Bronchial epithelial cell (primary cell): Measurements from ENCODE around the gene PROSER2. TPM values are rescaled to one million over a fixed set of nuclear protein-coding genes. Genes with fewer than 3 reads are reported as not detected.

Source experiments
- DNase-seq: peaks from one replicate; pipeline ENCODE4 v3.0.0-alpha.2; 2010; ENCODE audit warnings: low read depth
- FAIRE-seq: peaks from 2 replicates; lab custom pipeline; 2011; peaks lifted over from hg19 to GRCh38; lab: Jason Lieb, UNC
- H3K27me3 ChIP-seq: 2 replicates; pipeline ENCODE4 v1.5.1; 2011; ENCODE audit warnings: low read length; ENCODE audit not compliant: control insufficient read depth, insufficient read depth
- H3K36me3 ChIP-seq: 2 replicates; pipeline ENCODE4 v1.5.1; 2011; ENCODE audit warnings: low read length; ENCODE audit not compliant: control insufficient read depth, insufficient read depth
- H3K4me3 ChIP-seq: 2 replicates; pipeline ENCODE4 v1.5.1; 2011; ENCODE audit warnings: mild to moderate bottlenecking, low read depth, low read length, control low read depth
- total RNA-seq: library from RNA; depleted of rRNA; stranded (reverse); fragments of >200 nt; gene quantifications from 2 replicates; pipeline ENCODE4 v1.2.1, GENCODE V29; 2014
- TF ChIP-seq, protein P1 (sequence below): IDR thresholded peaks from 2 replicates; pipeline ENCODE4 v1.5.1; 2011; ENCODE audit warnings: mild to moderate bottlenecking, moderate library complexity, low read length, control low read depth, inconsistent platforms; ENCODE audit not compliant: insufficient read depth, severe bottlenecking

Gene PROSER2
- total RNA-seq, 1 donor from 2014 or later, result 20.8 TPM

DNA sequence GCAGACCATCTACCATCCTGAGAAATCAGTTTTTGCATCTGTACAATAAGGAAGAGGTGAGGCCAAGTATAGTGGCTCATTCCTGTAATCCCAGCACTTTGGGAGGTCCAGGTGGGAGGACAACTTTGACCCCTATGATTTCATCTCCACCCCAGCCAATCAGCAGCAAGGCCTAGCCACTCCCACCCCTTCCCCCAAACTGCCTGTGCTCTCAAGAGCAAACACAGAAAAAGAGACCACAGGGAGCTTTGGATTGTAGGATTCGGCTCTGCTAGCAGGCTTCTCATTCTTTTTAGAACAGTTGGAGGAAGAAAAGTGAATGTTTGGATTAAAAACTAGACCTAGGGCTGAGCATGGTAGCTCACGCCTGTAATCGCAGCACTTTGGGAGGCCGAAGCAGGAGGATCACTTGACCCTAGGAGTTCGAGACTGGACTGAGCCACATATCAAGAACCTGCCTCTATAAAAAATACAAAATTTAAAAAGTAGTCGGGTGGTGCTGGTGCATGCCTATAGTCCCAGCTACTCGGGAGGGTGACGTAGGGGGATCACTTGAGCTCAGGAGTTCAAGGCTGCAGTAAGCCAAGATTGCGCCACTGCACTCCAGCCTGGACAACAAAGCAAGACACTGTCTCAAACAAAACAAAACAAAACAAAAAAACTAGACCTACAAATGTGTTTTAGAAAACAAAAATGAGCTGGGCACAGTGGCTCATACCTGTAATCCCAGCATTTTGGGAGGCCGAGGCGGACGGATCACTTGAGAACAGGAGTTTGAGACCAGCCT is 25.1 kb upstream of the PROSER2 start:
- Histone ChIP-seq H3K36me3 (no peaks in the 10 kb centered on the region), H3K4me3 (no peak overlapping the region), H3K27me3 (no peaks in the 10 kb centered on the region)
- DNase-seq (no peak), FAIRE-seq (no peak)
- TF ChIP-seq, protein P1, sequence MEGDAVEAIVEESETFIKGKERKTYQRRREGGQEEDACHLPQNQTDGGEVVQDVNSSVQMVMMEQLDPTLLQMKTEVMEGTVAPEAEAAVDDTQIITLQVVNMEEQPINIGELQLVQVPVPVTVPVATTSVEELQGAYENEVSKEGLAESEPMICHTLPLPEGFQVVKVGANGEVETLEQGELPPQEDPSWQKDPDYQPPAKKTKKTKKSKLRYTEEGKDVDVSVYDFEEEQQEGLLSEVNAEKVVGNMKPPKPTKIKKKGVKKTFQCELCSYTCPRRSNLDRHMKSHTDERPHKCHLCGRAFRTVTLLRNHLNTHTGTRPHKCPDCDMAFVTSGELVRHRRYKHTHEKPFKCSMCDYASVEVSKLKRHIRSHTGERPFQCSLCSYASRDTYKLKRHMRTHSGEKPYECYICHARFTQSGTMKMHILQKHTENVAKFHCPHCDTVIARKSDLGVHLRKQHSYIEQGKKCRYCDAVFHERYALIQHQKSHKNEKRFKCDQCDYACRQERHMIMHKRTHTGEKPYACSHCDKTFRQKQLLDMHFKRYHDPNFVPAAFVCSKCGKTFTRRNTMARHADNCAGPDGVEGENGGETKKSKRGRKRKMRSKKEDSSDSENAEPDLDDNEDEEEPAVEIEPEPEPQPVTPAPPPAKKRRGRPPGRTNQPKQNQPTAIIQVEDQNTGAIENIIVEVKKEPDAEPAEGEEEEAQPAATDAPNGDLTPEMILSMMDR, result no peak

DNA sequence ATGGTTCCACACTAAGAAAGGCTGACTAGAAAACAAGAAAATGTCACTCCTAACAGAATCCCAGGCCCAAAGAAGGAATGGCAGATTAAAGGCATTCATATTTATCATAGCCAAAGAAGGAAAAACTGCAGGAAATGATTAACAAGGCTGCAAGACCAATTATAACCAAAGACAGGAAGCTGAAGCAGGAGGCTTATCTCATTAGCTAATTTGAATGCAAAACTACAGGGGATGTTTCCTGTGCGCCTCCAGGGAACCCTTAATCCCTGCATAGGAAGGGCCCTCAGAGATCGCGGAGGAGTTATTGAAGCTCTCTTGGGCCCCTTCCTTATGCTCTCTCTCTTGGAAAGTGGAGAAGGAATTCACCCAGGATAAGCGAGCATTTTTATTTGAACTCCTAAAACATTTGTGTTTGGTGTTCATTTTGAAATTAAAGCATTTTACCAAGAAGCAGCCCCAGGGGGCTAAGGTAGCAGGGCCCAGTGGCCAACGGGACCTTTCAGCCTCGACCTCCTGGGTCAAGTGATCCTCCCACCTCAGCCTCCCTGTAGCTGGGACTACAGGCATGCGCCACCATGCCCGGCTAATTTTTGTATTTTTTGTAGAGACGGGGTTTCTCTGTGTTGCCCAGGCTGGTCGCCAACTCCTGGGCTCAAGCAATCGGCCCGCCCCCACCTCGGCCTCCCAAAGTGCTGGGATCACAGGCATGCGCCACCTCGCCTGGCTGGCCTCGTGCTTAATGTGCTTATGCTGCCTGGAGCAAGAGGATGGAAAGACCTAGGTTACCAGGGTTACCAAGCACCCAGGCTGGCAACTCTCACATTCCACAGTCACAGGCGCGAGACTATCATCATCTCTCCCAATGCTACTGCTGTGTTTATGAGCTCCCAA is 24.1 kb upstream of the PROSER2 start:
- TF ChIP-seq, protein P1, result no peak

DNA sequence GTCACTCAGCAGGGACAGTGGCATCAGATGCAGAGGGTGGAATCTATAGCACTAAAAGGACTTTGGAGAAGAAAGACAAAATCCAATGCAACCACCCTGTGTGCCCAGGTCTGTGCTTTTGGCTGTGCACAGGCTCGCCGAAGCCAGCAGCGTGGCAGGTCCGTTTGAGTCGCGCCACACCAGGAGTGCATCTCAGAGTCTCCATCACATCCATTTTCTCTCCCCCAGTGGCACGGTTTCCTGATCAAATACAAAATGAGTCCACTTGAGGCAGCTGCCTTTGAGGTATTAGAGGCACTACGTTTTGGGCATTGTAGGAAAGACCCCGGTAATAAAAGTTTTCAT is 23.4 kb upstream of the PROSER2 start:
- DNase-seq (no peak), FAIRE-seq (peak; percentile 13)
- no peaks in the 10 kb centered on the region for H3K36me3 ChIP-seq
- TF ChIP-seq, protein P1, result no peak
- no peaks in the 10 kb centered on the region for H3K27me3 ChIP-seq
- H3K4me3 ChIP-seq, result no peak overlapping the region

More for the DNA sequence above, 24.1 kb upstream of the PROSER2 start:
- H3K27me3 ChIP-seq, result no peaks in the 10 kb centered on the region
- no peak overlapping the region for H3K4me3 ChIP-seq
- DNase-seq (no peak), FAIRE-seq (peak; percentile 55)
- no peaks in the 10 kb centered on the region for H3K36me3 ChIP-seq

DNA sequence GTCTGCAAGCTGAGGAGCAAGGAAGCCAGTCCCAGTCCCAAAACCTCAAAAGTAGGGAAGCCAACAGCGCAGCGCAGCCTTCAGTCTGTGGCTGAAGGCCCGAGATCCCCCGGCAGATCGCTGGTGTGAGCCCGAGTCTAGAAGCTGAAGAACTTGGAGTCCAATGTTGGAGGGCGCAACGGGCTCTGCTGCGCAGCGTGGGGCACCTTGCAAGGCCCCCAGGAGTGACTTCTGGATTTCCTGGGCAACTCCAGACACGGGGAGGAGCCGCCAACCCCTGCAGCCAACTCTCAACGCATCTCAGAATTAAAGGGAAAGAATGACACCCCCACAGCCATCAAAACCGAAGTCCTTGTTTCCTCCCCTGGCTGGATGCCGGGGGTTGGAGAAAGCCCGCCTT is 18.8 kb upstream of the PROSER2 start:
- no peak for FAIRE-seq
- TF ChIP-seq, protein P1, result no peak

DNA sequence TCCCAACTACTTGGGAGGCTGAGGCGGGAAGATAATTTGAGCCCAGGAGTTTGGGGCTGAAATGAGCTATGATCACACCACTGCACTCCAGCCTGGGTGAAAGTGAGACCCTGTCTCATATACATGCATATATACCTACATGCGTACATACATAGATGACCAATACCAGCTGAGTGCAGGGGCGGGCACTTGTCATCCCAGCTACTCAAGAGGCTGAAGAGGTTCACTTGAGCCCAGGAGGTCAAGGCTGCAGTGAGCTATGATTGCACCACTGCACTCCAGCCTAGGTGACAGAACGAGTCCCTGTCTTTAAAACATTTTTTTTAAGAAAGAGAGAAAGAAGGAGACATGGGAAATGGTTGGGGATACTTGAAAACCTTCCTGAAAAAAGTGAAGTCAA is 17.4 kb upstream of the PROSER2 start:
- H3K4me3 ChIP-seq, result no peak overlapping the region
- TF ChIP-seq, protein P1, result no peak
- DNase-seq (no peak), FAIRE-seq (no peak)
- H3K27me3 ChIP-seq, result no peaks in the 10 kb centered on the region
- H3K36me3 ChIP-seq, result no peaks in the 10 kb centered on the region

More for the DNA sequence above, 18.8 kb upstream of the PROSER2 start:
- no peaks in the 10 kb centered on the region for H3K36me3 ChIP-seq
- no peaks in the 10 kb centered on the region for H3K27me3 ChIP-seq
- DNase-seq, result no peak
- H3K4me3 ChIP-seq, result no peak overlapping the region
